Daoy (cell line): ENCODE data around the gene CLSTN2. TPM values are rescaled to one million over a fixed set of nuclear protein-coding genes. Genes with fewer than 3 reads are reported as not detected.

Experiments used
- DNase-seq: peaks from one replicate; pipeline ENCODE4 v3.0.0-alpha.2; 2015; ENCODE audit warnings: low read depth
- total RNA-seq: library from RNA; depleted of rRNA; stranded (reverse); fragments of >200 nt; shearing (Covaris generic); gene quantifications from 2 replicates; pipeline ENCODE4 v1.2.3, GENCODE V29; 2014

The CLSTN2 gene
- total RNA-seq, 1 experiment from 2014 or later: 0.91 TPM

- no peak for DNase-seq
Observed at GRCh38 chr3:140545197-140545596, 610.2 kb downstream of the CLSTN2 start.

- no peak for DNase-seq
Observed at GRCh38 chr3:140545756-140546155, 610.8 kb downstream of the CLSTN2 start.

GRCh38 chr3:140546649-140547048 lies 611.7 kb downstream of the CLSTN2 start:
- DNase-seq: peak; percentile 58

- DNase-seq: no peak
Observed at GRCh38 chr3:140552403-140552802, 617.4 kb downstream of the CLSTN2 start.

- DNase-seq: peak; percentile 39
Observed at GRCh38 chr3:140552898-140553297, 617.9 kb downstream of the CLSTN2 start.

GRCh38 chr3:140553591-140553990 lies 618.6 kb downstream of the CLSTN2 start:
- DNase-seq: no peak

- no peak for DNase-seq
Observed at GRCh38 chr3:140555666-140556065, 620.7 kb downstream of the CLSTN2 start.

- DNase-seq: no peak
Observed at GRCh38 chr3:140557476-140557875, 622.5 kb downstream of the CLSTN2 start.

- no peak for DNase-seq
Observed at GRCh38 chr3:140559546-140559945, 624.6 kb downstream of the CLSTN2 start.

- DNase-seq: no peak
Observed at GRCh38 chr3:140563206-140563760, 628.3 kb downstream of the CLSTN2 start.

GRCh38 chr3:140568131-140568530 lies 633.1 kb downstream of the CLSTN2 start:
- no peak for DNase-seq

GRCh38 chr3:140568842-140569520 lies 634.0 kb downstream of the CLSTN2 start:
- DNase-seq: no peak

- no peak for DNase-seq
Observed at GRCh38 chr3:140570602-140571001, 635.6 kb downstream of the CLSTN2 start.

GRCh38 chr3:140571836-140572235 lies 636.9 kb downstream of the CLSTN2 start:
- DNase-seq: no peak

GRCh38 chr3:140572334-140572733 lies 637.3 kb downstream of the CLSTN2 start:
- no peak for DNase-seq

- DNase-seq: no peak
Observed at GRCh38 chr3:140573011-140573410, 638.0 kb downstream of the CLSTN2 start.

GRCh38 chr3:140574375-140574774 lies 639.4 kb downstream of the CLSTN2 start:
- DNase-seq: no peak

GRCh38 chr3:140576449-140576848 lies 641.5 kb downstream of the CLSTN2 start:
- no peak for DNase-seq

GRCh38 chr3:140577911-140578310 lies 642.9 kb downstream of the CLSTN2 start:
- no peak for DNase-seq

- DNase-seq: no peak
Observed at GRCh38 chr3:140579260-140579659, 644.3 kb downstream of the CLSTN2 start.

- peak; percentile 35 for DNase-seq
Observed at GRCh38 chr3:140580746-140581145, 645.8 kb downstream of the CLSTN2 start.

- DNase-seq: no peak
Observed at GRCh38 chr3:140584549-140584948, 649.6 kb downstream of the CLSTN2 start.

- peak; percentile 66 for DNase-seq
Observed at GRCh38 chr3:140585828-140586227, 650.8 kb downstream of the CLSTN2 start.

GRCh38 chr3:140586311-140586710 lies 651.3 kb downstream of the CLSTN2 start:
- no peak for DNase-seq
